ENCODE measurements around the gene APBB1IP.
"Not testable (repeated sequence)": the region's sequence is repeated elsewhere in the genome, so short reads cannot be mapped to it uniquely, and the experiment has no call there.

Gene APBB1IP, protein sequence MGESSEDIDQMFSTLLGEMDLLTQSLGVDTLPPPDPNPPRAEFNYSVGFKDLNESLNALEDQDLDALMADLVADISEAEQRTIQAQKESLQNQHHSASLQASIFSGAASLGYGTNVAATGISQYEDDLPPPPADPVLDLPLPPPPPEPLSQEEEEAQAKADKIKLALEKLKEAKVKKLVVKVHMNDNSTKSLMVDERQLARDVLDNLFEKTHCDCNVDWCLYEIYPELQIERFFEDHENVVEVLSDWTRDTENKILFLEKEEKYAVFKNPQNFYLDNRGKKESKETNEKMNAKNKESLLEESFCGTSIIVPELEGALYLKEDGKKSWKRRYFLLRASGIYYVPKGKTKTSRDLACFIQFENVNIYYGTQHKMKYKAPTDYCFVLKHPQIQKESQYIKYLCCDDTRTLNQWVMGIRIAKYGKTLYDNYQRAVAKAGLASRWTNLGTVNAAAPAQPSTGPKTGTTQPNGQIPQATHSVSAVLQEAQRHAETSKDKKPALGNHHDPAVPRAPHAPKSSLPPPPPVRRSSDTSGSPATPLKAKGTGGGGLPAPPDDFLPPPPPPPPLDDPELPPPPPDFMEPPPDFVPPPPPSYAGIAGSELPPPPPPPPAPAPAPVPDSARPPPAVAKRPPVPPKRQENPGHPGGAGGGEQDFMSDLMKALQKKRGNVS

GRCh38 chr10:26437637-26438461, at the start of gene APBB1IP:
TSS of gene APBB1IP (plus strand) at chr10:26438341. CDS start at chr10:26492327, 53,986 bp downstream.
- peak; percentile 90 for DNase-seq

DNA sequence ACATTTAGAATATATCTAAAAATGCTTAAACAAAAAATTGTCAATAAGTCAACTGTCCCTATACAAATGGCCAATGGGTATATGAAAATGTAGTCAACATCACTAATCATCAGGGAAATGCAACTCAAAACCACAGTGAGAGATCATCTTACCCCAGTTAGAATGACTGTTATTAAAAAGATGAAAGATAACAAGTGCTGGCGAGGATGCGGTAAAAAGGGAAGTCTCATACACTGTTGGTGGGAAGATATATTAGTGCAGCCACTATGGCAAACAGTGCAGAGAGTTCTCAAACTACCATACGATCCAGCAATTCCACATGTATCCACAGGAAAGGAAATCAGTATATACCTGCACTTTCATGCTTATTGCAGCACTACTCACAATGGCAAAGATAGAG, 48.6 kb upstream of the APBB1IP start:
- no peak for DNase-seq

- DNase-seq = no peak
Measured at GRCh38 chr10:26391701-26392695, 46.1 kb upstream of the APBB1IP start.

- DNase-seq = not testable (repeated sequence)
Measured at GRCh38 chr10:26398353-26398752, 39.8 kb upstream of the APBB1IP start.

DNA sequence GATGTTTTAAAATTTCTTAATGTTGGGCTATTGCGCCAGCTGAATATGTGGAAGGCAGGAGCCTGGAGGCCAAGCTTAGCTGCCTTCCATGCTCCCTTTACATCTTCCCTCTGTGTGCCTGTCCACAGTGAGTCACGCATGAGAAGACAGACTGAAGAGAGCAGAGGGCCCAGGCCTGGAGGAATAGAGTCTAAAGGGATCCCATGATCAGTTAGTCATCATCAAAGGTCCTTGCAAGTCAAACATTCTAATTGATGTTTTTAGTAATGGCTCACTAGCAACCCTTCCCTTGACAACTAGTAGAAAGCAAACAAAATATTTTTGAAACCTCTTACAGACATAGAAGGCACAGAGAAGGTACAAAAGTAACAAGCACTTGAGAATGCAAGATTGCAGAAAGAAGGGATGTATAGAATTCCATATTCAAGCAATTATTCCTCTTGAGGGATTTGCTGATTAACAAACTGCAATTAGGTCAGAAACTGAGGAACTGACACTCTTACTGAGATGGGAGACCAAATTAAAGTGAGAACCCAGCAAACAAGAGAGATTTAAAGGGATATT, 30.7 kb upstream of the APBB1IP start:
- no peak for DNase-seq

GRCh38 chr10:26408858-26409494, 29.2 kb upstream of the APBB1IP start:
- DNase-seq = no peak

DNA sequence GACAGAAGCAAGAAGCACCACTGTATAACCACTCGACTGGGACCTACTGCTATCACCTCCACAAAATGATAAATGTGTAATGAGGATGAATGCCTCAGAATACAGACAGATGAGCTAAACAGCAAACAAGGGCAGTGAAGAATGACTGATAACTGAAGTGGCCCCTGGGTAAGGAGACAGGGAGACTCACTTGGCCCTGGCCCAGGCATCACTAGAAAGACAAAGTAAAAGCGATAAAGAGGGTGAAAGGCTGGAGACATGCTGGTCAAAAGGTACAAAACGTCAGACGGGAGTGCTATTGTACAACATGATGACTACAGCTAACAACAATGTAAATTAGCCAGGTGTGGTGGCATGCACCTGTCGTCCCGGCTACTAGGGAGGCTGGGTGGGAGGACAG, 27.8 kb upstream of the APBB1IP start:
- DNase-seq = no peak

DNA sequence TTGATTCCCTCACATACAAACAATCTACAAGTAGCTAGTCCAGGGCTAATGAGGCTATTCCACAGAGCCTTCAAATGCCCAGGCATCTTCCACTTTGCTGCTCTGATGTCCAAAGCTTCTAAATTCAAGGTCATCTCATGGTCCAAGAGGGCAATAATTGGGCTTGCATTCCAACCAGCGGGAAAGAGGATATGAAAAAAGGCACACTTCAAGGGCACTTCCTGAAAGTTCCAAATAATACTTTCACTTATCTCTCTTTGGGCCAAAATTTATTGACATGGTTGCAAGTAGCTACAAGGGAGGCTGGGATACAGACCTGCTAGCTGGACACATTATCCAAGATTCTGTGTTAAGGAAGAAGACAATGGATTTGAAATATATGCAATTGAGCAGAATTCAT, 25.2 kb upstream of the APBB1IP start:
- DNase-seq = no peak

DNA sequence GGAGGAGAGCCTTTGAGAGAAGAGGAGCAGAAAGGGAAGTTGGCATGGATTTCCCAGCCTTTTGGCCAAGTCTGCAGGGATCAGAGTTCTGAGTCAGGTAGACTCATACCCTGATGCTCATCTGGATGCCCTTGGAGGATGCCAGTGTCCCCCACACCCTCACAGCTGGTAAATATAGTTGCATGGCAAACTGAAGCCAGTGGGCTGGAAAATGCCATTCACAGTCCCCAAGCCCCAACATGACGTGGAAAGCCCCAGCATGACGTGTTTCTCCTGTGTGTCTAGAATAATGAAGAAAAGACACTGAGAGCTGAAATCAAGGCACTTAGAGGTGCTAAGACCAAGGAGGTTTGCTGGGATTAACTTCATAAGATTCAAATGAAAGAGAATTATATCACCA, 24.8 kb upstream of the APBB1IP start:
- no peak for DNase-seq

GRCh38 chr10:26417136-26417535, 21.0 kb upstream of the APBB1IP start:
- DNase-seq = no peak

DNA sequence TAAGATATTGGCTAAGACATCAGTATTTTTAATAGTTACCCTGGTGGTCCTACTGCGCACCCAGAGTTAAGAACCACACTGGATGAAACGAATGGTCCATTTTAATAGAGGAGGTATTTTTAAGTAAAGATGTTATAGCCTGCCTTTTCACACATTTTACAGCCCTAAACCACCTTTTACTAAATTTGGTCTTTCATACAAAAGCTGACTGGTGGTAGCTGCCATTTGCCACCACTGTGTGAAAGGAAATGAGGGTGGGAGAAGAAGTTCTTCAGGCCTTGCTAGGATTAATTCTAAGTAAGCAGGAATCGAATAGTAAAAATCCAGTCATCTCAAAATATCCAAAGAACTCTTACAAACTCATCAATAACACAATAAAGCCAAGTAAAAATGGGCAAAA, 15.2 kb upstream of the APBB1IP start:
- DNase-seq = no peak

- DNase-seq = no peak
Measured at GRCh38 chr10:26423722-26424121, 14.4 kb upstream of the APBB1IP start.

GRCh38 chr10:26430641-26431163, 7.4 kb upstream of the APBB1IP start:
- DNase-seq = peak; percentile 53

- peak; percentile 56 for DNase-seq
Measured at GRCh38 chr10:26432938-26433337, 5.2 kb upstream of the APBB1IP start.

DNA sequence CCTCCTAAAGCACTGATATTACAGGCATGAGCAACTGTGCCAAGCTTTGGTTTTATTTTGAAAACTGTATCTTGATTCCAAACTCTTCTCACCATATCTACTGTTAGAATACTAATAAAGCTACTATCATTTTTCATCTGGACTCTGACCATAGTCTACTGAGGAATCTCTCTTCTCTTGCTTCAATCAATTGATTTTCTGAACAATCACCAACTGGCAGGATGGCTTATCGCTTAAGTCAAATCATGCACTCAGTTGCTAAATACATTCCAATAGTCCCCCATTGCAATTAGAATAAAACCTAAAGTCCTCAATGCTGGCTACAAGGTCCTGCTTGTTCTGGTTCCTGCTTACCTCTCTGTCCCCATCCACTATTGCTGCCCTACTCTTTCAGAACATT, 2.3 kb upstream of the APBB1IP start:
- DNase-seq = no peak

DNA sequence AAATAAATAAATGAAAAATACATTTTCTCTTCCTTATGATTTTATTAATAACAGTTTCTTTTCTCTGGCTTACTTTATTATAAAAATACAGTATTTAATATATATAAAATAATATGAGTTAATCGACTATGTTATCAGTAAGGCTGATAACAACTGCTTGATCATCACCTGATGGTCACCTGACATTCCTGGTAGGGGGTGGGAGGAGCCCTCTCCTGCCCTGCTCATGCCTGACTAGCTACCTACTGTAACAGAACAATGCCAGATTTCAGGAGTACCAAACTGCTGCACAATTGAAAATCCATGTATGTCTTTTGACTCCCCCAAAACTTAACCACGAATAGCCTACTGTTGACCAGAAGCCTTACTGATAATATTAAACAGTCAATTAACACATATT, 1.3 kb upstream of the APBB1IP start:
- DNase-seq = no peak

GRCh38 chr10:26438534-26439341, 597 bp downstream of the APBB1IP start:
- DNase-seq = peak; percentile 71

- peak; percentile 44 for DNase-seq
Measured at GRCh38 chr10:26439406-26440087, 1.4 kb downstream of the APBB1IP start.

DNA sequence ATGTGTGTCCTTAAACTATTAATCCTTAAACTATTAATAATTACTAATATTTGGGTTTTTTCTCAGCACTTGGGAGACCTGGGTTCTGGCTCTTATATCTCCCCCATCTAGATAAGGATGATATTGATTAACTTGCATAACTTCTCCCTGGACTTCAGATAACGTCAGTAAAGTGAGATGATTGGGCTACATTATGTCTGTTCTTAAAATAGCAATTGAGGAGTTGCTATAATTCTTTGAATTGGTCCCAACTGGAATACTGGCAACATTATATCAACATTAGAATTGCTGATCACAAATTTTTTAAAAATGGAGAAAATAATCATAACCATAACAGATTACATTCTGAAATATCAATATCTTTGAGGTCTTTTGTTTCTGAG, 1.9 kb downstream of the APBB1IP start:
- DNase-seq = no peak

Data from hematopoietic multipotent progenitor cell treated with erythropoietin and hydrocortisone succinate and interleukin-3 and kit ligand, for 6 days (in vitro differentiated cells).